Measurements from ENCODE around the gene CDC14B. TPM values are rescaled to one million over a fixed set of nuclear protein-coding genes. Genes with fewer than 3 reads are reported as not detected.

Gene CDC14B
- total and polyA plus RNA-seq, 7 donors, result 0.87 to 10.7 (median 2.6) TPM

DNA sequence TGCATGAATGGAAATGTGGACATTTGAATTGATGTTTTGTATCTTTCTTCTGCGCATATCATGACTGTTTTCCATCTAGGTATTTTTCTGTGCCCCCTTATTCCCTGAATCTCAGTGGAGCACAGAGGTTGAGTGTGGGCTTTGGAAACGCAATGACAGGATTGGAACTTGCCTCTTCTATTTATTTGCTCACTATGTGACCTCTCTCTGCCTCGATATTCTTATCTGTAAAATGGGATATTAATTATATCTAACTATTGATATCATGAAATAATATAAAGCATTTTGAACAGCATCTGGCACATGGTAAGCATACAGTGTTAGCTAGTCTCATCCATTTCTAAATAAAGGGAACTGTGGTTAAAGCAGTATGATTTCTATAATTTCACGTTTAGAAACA is 143.6 kb downstream of the CDC14B start:
- DNase-seq (no peak), ATAC-seq (no peak)
- Histone ChIP-seq H3K36me3 (ENCODE audit: insufficient read depth in 1 of 2, low read depth in 1 of 2) (peaks cover 0 to 59% of the 10 kb centered on the region in 2 donors), H3K4me3 (no peak overlapping the region), H3K4me1 (no peaks in the 10 kb centered on the region), H3K27me3 (ENCODE audit: insufficient read depth in 3 of 3, low read length in 2 of 3) (no peaks in the 10 kb centered on the region), H3K9me3 (no peaks in the 10 kb centered on the region), H3K27ac (no peak overlapping the region)
- TF ChIP-seq, protein P1, sequence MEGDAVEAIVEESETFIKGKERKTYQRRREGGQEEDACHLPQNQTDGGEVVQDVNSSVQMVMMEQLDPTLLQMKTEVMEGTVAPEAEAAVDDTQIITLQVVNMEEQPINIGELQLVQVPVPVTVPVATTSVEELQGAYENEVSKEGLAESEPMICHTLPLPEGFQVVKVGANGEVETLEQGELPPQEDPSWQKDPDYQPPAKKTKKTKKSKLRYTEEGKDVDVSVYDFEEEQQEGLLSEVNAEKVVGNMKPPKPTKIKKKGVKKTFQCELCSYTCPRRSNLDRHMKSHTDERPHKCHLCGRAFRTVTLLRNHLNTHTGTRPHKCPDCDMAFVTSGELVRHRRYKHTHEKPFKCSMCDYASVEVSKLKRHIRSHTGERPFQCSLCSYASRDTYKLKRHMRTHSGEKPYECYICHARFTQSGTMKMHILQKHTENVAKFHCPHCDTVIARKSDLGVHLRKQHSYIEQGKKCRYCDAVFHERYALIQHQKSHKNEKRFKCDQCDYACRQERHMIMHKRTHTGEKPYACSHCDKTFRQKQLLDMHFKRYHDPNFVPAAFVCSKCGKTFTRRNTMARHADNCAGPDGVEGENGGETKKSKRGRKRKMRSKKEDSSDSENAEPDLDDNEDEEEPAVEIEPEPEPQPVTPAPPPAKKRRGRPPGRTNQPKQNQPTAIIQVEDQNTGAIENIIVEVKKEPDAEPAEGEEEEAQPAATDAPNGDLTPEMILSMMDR (IDR thresholded peaks at IDR 0.05), result no peak
- intact Hi-C loops (cut with DNase I), result no loop called here
- 92 to 98% (median 94%) methylated on average over 4 of the region's 4 CpGs for WGBS, 3 donors

GRCh38 chr9:96467784-96468183 is 151.9 kb downstream of the CDC14B start:
- Histone ChIP-seq H3K4me1 (peaks cover 8% of the 10 kb centered on the region), H3K27me3 (ENCODE audit: insufficient read depth in 3 of 3, low read length in 2 of 3) (no peaks in the 10 kb centered on the region), H3K4me3 (no peak overlapping the region), H3K27ac (no peak overlapping the region), H3K36me3 (ENCODE audit: insufficient read depth in 1 of 2, low read depth in 1 of 2) (peaks cover 0 to 72% of the 10 kb centered on the region in 2 donors), H3K9me3 (no peaks in the 10 kb centered on the region)
- TF ChIP-seq, protein P1 (IDR thresholded peaks at IDR 0.05), result no peak
- ATAC-seq (no peak), DNase-seq (no peak)
- WGBS, 3 donors, result 87 to 95% (median 94%) methylated on average over 5 of the region's 5 CpGs
- intact Hi-C loops (cut with DNase I), result no loop called here

DNA sequence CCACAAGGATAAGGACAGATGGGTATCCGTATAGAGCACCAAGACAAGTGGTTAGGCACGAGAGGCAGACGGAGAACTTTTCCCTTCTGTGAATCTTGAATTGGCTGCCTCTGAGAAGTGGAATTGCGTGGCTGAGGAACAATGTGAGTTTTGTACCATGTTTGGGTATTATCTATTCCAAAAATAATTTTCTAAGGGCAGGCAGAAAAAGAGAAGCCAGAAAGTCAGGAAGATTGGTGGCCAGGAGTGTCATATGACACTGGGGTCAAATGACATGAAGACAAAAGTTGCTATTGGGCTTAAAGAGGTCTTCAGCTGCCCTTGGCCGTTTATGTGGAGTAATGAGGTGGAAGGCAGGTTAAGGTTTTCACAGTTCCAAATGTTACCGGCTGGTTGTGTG is 155.2 kb downstream of the CDC14B start:
- Histone ChIP-seq H3K27ac (no peak overlapping the region), H3K9me3 (no peaks in the 10 kb centered on the region), H3K4me3 (no peak overlapping the region), H3K36me3 (ENCODE audit: insufficient read depth in 1 of 2, low read depth in 1 of 2) (peaks cover 0 to 45% of the 10 kb centered on the region in 2 donors), H3K27me3 (ENCODE audit: insufficient read depth in 3 of 3, low read length in 2 of 3) (no peaks in the 10 kb centered on the region), H3K4me1 (peaks cover 8% of the 10 kb centered on the region)
- TF ChIP-seq, protein P1 (IDR thresholded peaks at IDR 0.05), result no peak
- intact Hi-C loops (cut with DNase I), result no loop called here
- DNase-seq, result no peak
- ATAC-seq, result no peak
- 25 to 58% (median 39%) methylated on average over 6 of the region's 6 CpGs for WGBS, 3 donors

- no peak for DNase-seq
- peaks cover 0 to 43% of the 10 kb centered on the region in 2 donors for H3K36me3 ChIP-seq (ENCODE audit: insufficient read depth in 1 of 2, low read depth in 1 of 2)
Measured at GRCh38 chr9:96462541-96462940, 157.1 kb downstream of the CDC14B start.

More at GRCh38 chr9:96462541-96462940, 157.1 kb downstream of the CDC14B start:
- intact Hi-C loops (cut with DNase I), result no loop called here
- H3K27me3 ChIP-seq (ENCODE audit: insufficient read depth in 3 of 3, low read length in 2 of 3), result no peaks in the 10 kb centered on the region
- no peaks in the 10 kb centered on the region for H3K9me3 ChIP-seq
- TF ChIP-seq, protein P1 (IDR thresholded peaks at IDR 0.05), result no peak
- no peak for ATAC-seq
- 89 to 96% (median 94%) methylated on average over 6 of the region's 6 CpGs for WGBS, 3 donors
- no peak overlapping the region for H3K4me3 ChIP-seq
- H3K4me1 ChIP-seq, result peaks cover 8% of the 10 kb centered on the region
- no peak overlapping the region for H3K27ac ChIP-seq
